ENCODE results near the gene DCST1. TPM values are rescaled to one million over a fixed set of nuclear protein-coding genes. Genes with fewer than 3 reads are reported as not detected.

Gene DCST1
- total and polyA plus RNA-seq, 2 of the 8 experiments (the other 6 are each of a cell fraction or from before 2014, with no cell fraction given) = not detected

DNA sequence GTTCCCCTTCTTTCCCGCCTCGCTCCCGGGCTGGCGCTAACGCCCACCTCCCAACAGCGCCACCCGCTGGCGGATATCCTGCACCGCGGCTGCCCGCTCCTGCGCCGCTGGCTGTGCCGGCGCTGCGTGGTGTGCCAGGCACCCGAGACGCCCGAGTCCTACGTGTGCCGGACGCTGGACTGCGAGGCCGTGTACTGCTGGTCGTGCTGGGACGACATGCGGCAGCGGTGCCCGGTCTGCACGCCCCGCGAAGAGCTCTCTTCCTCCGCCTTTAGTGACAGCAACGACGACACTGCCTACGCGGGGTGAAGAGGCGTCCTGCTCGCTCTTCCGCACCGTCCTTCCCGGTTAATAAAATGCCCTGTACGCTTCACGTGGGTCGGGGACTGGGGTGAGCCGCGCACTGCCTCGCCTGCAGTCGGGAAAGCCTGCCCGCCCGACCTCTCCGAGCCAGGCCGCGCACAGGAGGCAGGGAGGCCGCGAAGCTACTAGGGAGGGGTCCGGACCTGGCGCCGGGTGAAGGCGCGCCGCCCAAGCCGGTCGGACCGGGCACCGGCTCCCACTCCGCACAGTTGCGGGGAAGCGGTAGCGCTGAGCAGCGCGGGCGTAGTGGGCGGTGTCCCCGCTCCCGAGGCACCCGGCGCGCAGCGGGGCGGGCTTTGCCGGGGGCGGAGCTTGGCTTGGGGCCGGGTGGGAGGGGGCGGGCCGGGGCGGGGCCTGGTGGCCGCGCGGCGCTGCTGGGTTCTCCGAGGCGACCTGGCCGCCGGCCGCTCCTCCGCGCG lies 17.1 kb downstream of the DCST1 start, which contains the start of gene ADAM15 (continued):
- TF ChIP-seq, protein P1, sequence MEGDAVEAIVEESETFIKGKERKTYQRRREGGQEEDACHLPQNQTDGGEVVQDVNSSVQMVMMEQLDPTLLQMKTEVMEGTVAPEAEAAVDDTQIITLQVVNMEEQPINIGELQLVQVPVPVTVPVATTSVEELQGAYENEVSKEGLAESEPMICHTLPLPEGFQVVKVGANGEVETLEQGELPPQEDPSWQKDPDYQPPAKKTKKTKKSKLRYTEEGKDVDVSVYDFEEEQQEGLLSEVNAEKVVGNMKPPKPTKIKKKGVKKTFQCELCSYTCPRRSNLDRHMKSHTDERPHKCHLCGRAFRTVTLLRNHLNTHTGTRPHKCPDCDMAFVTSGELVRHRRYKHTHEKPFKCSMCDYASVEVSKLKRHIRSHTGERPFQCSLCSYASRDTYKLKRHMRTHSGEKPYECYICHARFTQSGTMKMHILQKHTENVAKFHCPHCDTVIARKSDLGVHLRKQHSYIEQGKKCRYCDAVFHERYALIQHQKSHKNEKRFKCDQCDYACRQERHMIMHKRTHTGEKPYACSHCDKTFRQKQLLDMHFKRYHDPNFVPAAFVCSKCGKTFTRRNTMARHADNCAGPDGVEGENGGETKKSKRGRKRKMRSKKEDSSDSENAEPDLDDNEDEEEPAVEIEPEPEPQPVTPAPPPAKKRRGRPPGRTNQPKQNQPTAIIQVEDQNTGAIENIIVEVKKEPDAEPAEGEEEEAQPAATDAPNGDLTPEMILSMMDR (IDR thresholded peaks at IDR 0.05; ENCODE audit: control extremely low read depth in 1 of 3, insufficient read depth in 1 of 3, low read depth in 1 of 3, low read length in 3 of 3) = peak; percentile 94 to 98 (median 97)
- TF ChIP-seq YY1 (IDR thresholded peaks at IDR 0.05; ENCODE audit: low read depth, low read length) = peak; percentile 61; the same call in 1 of the 2 replicates
- TF ChIP-seq, protein P2, sequence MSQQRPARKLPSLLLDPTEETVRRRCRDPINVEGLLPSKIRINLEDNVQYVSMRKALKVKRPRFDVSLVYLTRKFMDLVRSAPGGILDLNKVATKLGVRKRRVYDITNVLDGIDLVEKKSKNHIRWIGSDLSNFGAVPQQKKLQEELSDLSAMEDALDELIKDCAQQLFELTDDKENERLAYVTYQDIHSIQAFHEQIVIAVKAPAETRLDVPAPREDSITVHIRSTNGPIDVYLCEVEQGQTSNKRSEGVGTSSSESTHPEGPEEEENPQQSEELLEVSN (IDR thresholded peaks at IDR 0.05) = peak; percentile 94
- no peak for TF ChIP-seq KDM1A (IDR thresholded peaks at IDR 0.05; ENCODE audit: borderline replicate concordance, low read length)
- TF ChIP-seq SP1 (IDR thresholded peaks at IDR 0.05; ENCODE audit: low read depth, low read length) = peak; percentile 70; the same call in 1 of the 2 replicates
- peak; percentile 54; the same call in 1 of the 2 replicates for TF ChIP-seq TEAD4 (IDR thresholded peaks at IDR 0.05; ENCODE audit: low read depth, low read length)
- no peak for TF ChIP-seq NANOG (IDR thresholded peaks at IDR 0.05; ENCODE audit: insufficient read depth, low read depth, low read length, poor library complexity, severe bottlenecking)
- peak; percentile 51; the same call in 1 of the 2 replicates for TF ChIP-seq EGR1 (IDR thresholded peaks at IDR 0.05; ENCODE audit: borderline replicate concordance, low read depth, low read length)
- TF ChIP-seq CTBP2 (IDR thresholded peaks at IDR 0.05; ENCODE audit: borderline replicate concordance, insufficient read depth, insufficient read length, low read length) = peak; percentile 74
- TF ChIP-seq GABPA (IDR thresholded peaks at IDR 0.05; ENCODE audit: borderline replicate concordance, insufficient read depth, low read length) = peak; percentile 52; the same call in 1 of the 2 replicates
- TF ChIP-seq, protein P3, sequence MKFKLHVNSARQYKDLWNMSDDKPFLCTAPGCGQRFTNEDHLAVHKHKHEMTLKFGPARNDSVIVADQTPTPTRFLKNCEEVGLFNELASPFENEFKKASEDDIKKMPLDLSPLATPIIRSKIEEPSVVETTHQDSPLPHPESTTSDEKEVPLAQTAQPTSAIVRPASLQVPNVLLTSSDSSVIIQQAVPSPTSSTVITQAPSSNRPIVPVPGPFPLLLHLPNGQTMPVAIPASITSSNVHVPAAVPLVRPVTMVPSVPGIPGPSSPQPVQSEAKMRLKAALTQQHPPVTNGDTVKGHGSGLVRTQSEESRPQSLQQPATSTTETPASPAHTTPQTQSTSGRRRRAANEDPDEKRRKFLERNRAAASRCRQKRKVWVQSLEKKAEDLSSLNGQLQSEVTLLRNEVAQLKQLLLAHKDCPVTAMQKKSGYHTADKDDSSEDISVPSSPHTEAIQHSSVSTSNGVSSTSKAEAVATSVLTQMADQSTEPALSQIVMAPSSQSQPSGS (IDR thresholded peaks at IDR 0.05; ENCODE audit: low read length) = 0 out of 2 replicates have a peak, but pooled peaks have one; percentile 37
- TF ChIP-seq TAF1 (IDR thresholded peaks at IDR 0.05; ENCODE audit: low read depth, low read length) = peak; percentile 34; the same call in 1 of the 2 replicates
- peak; percentile 70 to 73; a peak in 1 of 4 replicates for TF ChIP-seq SIN3A (conservative IDR thresholded peaks at IDR 0.05 in 1 of 2, IDR thresholded peaks at IDR 0.05 in 1 of 2; ENCODE audit: low read depth in 1 of 2, low read length in 2 of 2)
- no peak for TF ChIP-seq CHD1 (IDR thresholded peaks at IDR 0.05; ENCODE audit: low read depth, low read length)
- TF ChIP-seq FOSL1 (IDR thresholded peaks at IDR 0.05; ENCODE audit: insufficient read depth, low read depth, low read length) = no peak
- TF ChIP-seq, protein P4, sequence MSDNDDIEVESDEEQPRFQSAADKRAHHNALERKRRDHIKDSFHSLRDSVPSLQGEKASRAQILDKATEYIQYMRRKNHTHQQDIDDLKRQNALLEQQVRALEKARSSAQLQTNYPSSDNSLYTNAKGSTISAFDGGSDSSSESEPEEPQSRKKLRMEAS (IDR thresholded peaks at IDR 0.05) = peak; percentile 83
